ENCODE measurements around the gene GSTM4.
A peak's percentile ranks its signal among the peaks of the same experiment; 100 is the strongest.

- peak; percentile 72 to 97 for TF ChIP-seq CTCF (conservative IDR thresholded peaks at IDR 0.05 in 1 of 2, IDR thresholded peaks at IDR 0.05 in 1 of 2; ENCODE audit: low read depth in 1 of 2, low read length in 2 of 2)
- TF ChIP-seq EZH2 (IDR thresholded peaks at IDR 0.05; ENCODE audit: low read length, missing control alignments), result no peak
Measured at GRCh38 chr1:109640285-109640865, 15.5 kb upstream of the GSTM4 start.
